Measurements from ENCODE around the gene HLA-DQA1.
"Not testable (repeated sequence)": the region's sequence is repeated elsewhere in the genome, so short reads cannot be mapped to it uniquely, and the experiment has no call there.

DNA sequence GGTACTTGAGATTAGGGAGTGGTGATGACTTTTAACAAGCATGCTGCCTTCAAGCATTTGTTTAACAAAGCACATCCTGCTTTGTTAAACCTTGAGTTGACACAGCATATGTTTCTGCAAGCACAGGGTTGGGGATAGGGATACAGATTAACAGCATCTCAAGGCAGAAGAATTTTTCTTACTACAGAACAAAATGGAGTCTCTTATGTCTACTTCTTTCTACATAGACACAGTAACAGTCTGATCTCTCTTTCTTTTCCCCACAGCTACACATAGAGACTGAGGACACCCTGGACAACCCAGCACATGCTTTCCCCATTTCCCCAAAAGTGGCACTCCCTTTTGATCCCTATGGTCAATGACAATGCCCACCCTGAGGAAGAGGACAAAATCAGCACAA lies 20.6 kb downstream of the HLA-DQA1 start:
- TF ChIP-seq CTCF (IDR thresholded peaks at IDR 0.05; ENCODE audit: low read depth, low read length, missing input control); MAX (IDR thresholded peaks at IDR 0.05); RAD21 (IDR thresholded peaks at IDR 0.05); HNF4G (IDR thresholded peaks at IDR 0.05); GABPA (IDR thresholded peaks at IDR 0.05 in 1 of 2, conservative IDR thresholded peaks at IDR 0.05 in 1 of 2); SP1 (IDR thresholded peaks at IDR 0.05); FOXA1 (IDR thresholded peaks at IDR 0.05); YY1 (IDR thresholded peaks at IDR 0.05); TAF1 (conservative IDR thresholded peaks at IDR 0.05); ATF3 (IDR thresholded peaks at IDR 0.05): not testable (repeated sequence)
- TF ChIP-seq, protein P1, sequence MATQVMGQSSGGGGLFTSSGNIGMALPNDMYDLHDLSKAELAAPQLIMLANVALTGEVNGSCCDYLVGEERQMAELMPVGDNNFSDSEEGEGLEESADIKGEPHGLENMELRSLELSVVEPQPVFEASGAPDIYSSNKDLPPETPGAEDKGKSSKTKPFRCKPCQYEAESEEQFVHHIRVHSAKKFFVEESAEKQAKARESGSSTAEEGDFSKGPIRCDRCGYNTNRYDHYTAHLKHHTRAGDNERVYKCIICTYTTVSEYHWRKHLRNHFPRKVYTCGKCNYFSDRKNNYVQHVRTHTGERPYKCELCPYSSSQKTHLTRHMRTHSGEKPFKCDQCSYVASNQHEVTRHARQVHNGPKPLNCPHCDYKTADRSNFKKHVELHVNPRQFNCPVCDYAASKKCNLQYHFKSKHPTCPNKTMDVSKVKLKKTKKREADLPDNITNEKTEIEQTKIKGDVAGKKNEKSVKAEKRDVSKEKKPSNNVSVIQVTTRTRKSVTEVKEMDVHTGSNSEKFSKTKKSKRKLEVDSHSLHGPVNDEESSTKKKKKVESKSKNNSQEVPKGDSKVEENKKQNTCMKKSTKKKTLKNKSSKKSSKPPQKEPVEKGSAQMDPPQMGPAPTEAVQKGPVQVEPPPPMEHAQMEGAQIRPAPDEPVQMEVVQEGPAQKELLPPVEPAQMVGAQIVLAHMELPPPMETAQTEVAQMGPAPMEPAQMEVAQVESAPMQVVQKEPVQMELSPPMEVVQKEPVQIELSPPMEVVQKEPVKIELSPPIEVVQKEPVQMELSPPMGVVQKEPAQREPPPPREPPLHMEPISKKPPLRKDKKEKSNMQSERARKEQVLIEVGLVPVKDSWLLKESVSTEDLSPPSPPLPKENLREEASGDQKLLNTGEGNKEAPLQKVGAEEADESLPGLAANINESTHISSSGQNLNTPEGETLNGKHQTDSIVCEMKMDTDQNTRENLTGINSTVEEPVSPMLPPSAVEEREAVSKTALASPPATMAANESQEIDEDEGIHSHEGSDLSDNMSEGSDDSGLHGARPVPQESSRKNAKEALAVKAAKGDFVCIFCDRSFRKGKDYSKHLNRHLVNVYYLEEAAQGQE (IDR thresholded peaks at IDR 0.05): not testable (repeated sequence)

All from liver (tissue), 3 donors.